GM10248 (cell line): Measurements from ENCODE around the gene ACOXL.
"Not testable (repeated sequence)": the region's sequence is repeated elsewhere in the genome, so short reads cannot be mapped to it uniquely, and the experiment has no call there.

Experiments used
- CTCF ChIA-PET: fragments of 300-600 bp; sonication (Branson Sonifier 250); formaldehyde crosslinking; extraction: SDS; loops from one replicate; lab custom pipeline; 2021; ENCODE audit warnings: antibody characterized with exemption; lab: Yijun Ruan, JAX
- POLR2A ChIA-PET: fragments of 350-650 bp; sonication (Branson Sonifier 250); formaldehyde crosslinking; extraction: SDS; loops from one replicate; lab custom pipeline; 2020; ENCODE audit warnings: antibody characterized with exemption; lab: Yijun Ruan, JAX
- DNase-seq: peaks from one replicate; pipeline ENCODE4 v3.0.0; 2012; ENCODE audit errors: extremely low spot score
- TF ChIP-seq, protein P1 (sequence below): IDR thresholded peaks from 2 replicates; pipeline ENCODE4 v1.5.1; 2012; ENCODE audit warnings: mild to moderate bottlenecking, low read depth; ENCODE audit errors: extremely low read depth, missing control alignments, control extremely low read depth

ACOXL gene

DNA sequence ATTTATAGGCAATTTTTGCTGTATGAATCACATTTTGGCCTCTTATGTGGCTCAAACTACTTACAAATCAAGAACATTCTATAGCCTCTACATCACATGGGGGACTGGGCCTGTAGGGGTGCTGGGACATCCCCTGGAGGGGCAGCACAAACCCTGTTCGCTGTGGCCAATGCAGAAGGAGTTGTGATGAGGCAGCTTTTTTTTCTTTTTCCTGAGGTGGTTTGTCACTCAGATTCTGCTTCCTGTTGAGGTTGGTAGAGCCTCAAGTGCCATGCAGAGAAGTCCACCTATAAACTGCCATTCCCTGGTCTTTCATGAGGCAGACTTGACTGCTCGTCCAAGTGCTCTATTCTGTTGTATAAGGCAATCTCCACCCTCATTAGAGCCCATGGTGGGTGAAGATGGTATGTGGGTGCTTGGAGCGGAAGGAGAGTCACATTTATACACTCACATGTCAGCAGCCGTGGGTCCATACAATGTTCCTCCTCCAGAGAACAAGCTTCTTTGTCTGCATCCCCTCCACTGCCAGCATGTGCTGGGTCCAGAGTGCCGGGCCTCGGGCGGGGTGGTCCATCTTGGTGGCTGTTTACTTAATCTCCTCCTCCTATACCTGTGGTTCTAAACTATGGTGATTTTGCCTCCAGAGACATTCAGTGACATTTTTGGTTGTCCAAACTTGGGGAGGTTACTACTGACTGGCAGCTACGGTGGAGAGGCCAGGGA is 120.3 kb downstream of the ACOXL start:
- TF ChIP-seq, protein P1, sequence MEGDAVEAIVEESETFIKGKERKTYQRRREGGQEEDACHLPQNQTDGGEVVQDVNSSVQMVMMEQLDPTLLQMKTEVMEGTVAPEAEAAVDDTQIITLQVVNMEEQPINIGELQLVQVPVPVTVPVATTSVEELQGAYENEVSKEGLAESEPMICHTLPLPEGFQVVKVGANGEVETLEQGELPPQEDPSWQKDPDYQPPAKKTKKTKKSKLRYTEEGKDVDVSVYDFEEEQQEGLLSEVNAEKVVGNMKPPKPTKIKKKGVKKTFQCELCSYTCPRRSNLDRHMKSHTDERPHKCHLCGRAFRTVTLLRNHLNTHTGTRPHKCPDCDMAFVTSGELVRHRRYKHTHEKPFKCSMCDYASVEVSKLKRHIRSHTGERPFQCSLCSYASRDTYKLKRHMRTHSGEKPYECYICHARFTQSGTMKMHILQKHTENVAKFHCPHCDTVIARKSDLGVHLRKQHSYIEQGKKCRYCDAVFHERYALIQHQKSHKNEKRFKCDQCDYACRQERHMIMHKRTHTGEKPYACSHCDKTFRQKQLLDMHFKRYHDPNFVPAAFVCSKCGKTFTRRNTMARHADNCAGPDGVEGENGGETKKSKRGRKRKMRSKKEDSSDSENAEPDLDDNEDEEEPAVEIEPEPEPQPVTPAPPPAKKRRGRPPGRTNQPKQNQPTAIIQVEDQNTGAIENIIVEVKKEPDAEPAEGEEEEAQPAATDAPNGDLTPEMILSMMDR = no peak
- POLR2A ChIA-PET = no interaction called here
- no peak for DNase-seq
- CTCF ChIA-PET = interaction anchor here (0.9 to 4.9 kb wide), 12 partner anchors 11 to 265 kb away, joined by 3 to 37 read pairs (median 5); no protein-coding TSS in a partner anchor

GRCh38 chr2:110853516-110853915 is 121.1 kb downstream of the ACOXL start:
- peak; percentile 45 for DNase-seq
- ChIA-PET POLR2A (no interaction called here), CTCF (interaction anchor here (0.8 to 4.9 kb wide), 16 partner anchors 11 to 284 kb away, joined by 3 to 37 read pairs (median 5); no protein-coding TSS in a partner anchor)
- TF ChIP-seq, protein P1 = peak; percentile 56

- POLR2A ChIA-PET = no interaction called here
- CTCF ChIA-PET = interaction anchor here (0.8 to 4.9 kb wide), 14 partner anchors 10 to 283 kb away, joined by 3 to 37 read pairs (median 4); no protein-coding TSS in a partner anchor
- TF ChIP-seq, protein P1 = no peak
- DNase-seq = no peak
These were observed 121.6 kb downstream of the ACOXL start for GRCh38 chr2:110853948-110854347.

- ChIA-PET POLR2A (no interaction called here), CTCF (interaction anchor here (0.6 to 4.9 kb wide), 11 partner anchors 10 to 308 kb away, joined by 3 to 37 read pairs (median 7); partner anchors contain the start of gene BCL2L11)
- TF ChIP-seq, protein P1 = peak; percentile 31
- no peak for DNase-seq
These were observed 122.1 kb downstream of the ACOXL start for GRCh38 chr2:110854355-110855081.

DNA sequence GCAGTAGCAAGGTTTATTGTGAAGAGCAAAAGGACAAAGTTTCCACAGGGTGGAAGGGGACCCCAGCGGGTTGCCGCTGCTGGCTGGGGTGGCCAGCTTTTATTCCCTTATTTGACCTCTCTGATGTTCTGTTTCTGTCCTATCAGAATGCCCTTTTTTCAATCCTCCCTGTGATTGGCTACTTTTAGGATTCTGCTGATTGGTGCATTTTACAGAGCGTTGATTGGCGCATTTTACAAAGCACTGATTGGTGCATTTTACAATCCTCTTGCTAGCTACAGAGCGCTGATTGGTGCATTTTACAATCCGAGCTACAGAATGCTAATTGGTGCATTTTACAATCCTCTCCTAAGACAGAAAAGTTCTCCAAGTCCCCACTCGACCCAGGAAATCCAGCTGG is 123.5 kb downstream of the ACOXL start:
- POLR2A ChIA-PET, DNase-seq: not testable (repeated sequence)
- CTCF ChIA-PET = interaction anchor here (0.7 to 4.9 kb wide), 7 partner anchors 8 to 265 kb away, joined by 3 to 35 read pairs (median 7); partner anchors contain the start of gene BCL2L11

- ChIA-PET CTCF (interaction anchor here (0.9 to 2.1 kb wide), 10 partner anchors 9 to 47 kb away, joined by 3 to 9 read pairs (median 4); no protein-coding TSS in a partner anchor), POLR2A (interaction anchor here (0.6 to 1.0 kb wide), 2 partner anchors 192 to 266 kb away, joined by 3 read pairs; no protein-coding TSS in a partner anchor)
- peak; percentile 77 for DNase-seq
- TF ChIP-seq, protein P1 = no peak
These were observed 125.9 kb downstream of the ACOXL start for GRCh38 chr2:110858135-110858725.
